PFSK-1 (cell line): Measurements from ENCODE around the gene H6PD.

Source experiments
- POLR2AphosphoS5 ChIP-seq: IDR thresholded peaks from 2 replicates; pipeline ENCODE4 v1.6.1; 2012; ENCODE audit warnings: low read depth, mild to moderate bottlenecking, control low read depth, low read length, moderate library complexity
- SIN3A ChIP-seq: IDR thresholded peaks from 2 replicates; pipeline ENCODE4 v1.6.1; 2012; ENCODE audit warnings: mild to moderate bottlenecking, low read length, moderate library complexity, borderline replicate concordance; ENCODE audit not compliant: insufficient read depth
- TAF1 ChIP-seq: IDR thresholded peaks from 2 replicates; pipeline ENCODE4 v1.6.1; 2012; ENCODE audit warnings: low read length, control low read depth, borderline replicate concordance; ENCODE audit not compliant: insufficient read depth
- TF ChIP-seq, protein P1 (sequence below), 2 experiments: IDR thresholded peaks; 2 replicates each; pipeline versions ENCODE4 v1.6.1 to v1.8.0; 2011 to 2012; ENCODE audit warnings: low read depth in 2 of 2, low read length in 2 of 2, control low read depth in 1 of 2, inconsistent platforms in 1 of 2, mild to moderate bottlenecking in 1 of 2, moderate library complexity in 1 of 2; ENCODE audit not compliant: insufficient read depth in 1 of 2

DNA sequence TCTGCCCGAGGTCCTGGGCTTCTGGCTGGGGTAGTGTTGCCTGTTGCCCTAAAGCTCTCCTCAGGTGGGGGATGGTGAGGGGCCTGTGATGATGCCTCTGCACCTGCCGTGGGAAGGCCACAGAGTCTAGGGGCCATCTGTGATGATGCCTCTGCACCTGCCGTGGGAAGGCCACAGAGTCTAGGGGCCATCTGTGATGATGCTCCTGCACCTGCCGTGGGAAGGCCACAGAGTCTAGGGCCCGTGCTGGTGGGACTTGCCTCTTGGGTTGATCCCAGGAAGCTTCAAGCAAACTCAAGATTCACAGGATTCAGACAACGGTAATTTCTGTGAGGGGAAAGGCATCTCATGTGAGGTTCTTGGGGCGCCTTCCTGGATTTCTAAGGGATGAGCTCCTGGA, 75.4 kb downstream of the H6PD start:
- TF ChIP-seq TAF1, result no peak
- TF ChIP-seq POLR2AphosphoS5, result no peak
- no peak for TF ChIP-seq SIN3A
- TF ChIP-seq, protein P1, sequence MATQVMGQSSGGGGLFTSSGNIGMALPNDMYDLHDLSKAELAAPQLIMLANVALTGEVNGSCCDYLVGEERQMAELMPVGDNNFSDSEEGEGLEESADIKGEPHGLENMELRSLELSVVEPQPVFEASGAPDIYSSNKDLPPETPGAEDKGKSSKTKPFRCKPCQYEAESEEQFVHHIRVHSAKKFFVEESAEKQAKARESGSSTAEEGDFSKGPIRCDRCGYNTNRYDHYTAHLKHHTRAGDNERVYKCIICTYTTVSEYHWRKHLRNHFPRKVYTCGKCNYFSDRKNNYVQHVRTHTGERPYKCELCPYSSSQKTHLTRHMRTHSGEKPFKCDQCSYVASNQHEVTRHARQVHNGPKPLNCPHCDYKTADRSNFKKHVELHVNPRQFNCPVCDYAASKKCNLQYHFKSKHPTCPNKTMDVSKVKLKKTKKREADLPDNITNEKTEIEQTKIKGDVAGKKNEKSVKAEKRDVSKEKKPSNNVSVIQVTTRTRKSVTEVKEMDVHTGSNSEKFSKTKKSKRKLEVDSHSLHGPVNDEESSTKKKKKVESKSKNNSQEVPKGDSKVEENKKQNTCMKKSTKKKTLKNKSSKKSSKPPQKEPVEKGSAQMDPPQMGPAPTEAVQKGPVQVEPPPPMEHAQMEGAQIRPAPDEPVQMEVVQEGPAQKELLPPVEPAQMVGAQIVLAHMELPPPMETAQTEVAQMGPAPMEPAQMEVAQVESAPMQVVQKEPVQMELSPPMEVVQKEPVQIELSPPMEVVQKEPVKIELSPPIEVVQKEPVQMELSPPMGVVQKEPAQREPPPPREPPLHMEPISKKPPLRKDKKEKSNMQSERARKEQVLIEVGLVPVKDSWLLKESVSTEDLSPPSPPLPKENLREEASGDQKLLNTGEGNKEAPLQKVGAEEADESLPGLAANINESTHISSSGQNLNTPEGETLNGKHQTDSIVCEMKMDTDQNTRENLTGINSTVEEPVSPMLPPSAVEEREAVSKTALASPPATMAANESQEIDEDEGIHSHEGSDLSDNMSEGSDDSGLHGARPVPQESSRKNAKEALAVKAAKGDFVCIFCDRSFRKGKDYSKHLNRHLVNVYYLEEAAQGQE (IDR thresholded peaks at IDR 0.05; ENCODE audit: insufficient read depth in 1 of 2, low read depth in 2 of 2, low read length in 2 of 2), result no peak
